D721Med (cell line): ENCODE results near the gene OR52K2.

Experiments used
- DNase-seq: peaks from one replicate; pipeline ENCODE4 v3.0.0; 2011; ENCODE audit warnings: low spot score; ENCODE audit not compliant: insufficient read length
- FAIRE-seq: peaks from 2 replicates; lab custom pipeline; 2011; peaks lifted over from hg19 to GRCh38; lab: Jason Lieb, UNC
- CTCF ChIP-seq: IDR thresholded peaks from 2 replicates; pipeline ENCODE4 v1.5.1; 2012; ENCODE audit warnings: mild to moderate bottlenecking, control low read depth; ENCODE audit not compliant: insufficient read depth; ENCODE audit errors: missing control alignments

OR52K2 gene

GRCh38 chr11:4495487-4495886 lies 46.4 kb downstream of the OR52K2 start:
- no peak for TF ChIP-seq CTCF
- DNase-seq = no peak
- no peak for FAIRE-seq

GRCh38 chr11:4495986-4496385 lies 46.9 kb downstream of the OR52K2 start:
- FAIRE-seq = no peak

GRCh38 chr11:4496557-4497248 lies 47.6 kb downstream of the OR52K2 start:
- FAIRE-seq (no peak), DNase-seq (no peak)
- no peak for TF ChIP-seq CTCF

More at GRCh38 chr11:4495986-4496385, 46.9 kb downstream of the OR52K2 start:
- DNase-seq = no peak
- no peak for TF ChIP-seq CTCF
